Activated CD8-positive, alpha-beta memory T cell treated with anti-CD3 and anti-CD28 coated beads for 48 hours (primary cell): ENCODE results near the gene ODF2L.

Experiments
- DNase-seq, 3 experiments: peaks; one replicate each; pipeline ENCODE4 v3.0.0-alpha.2; 2020; ENCODE audit warnings: low read depth in 2 of 3, low spot score in 2 of 3

The ODF2L gene, protein sequence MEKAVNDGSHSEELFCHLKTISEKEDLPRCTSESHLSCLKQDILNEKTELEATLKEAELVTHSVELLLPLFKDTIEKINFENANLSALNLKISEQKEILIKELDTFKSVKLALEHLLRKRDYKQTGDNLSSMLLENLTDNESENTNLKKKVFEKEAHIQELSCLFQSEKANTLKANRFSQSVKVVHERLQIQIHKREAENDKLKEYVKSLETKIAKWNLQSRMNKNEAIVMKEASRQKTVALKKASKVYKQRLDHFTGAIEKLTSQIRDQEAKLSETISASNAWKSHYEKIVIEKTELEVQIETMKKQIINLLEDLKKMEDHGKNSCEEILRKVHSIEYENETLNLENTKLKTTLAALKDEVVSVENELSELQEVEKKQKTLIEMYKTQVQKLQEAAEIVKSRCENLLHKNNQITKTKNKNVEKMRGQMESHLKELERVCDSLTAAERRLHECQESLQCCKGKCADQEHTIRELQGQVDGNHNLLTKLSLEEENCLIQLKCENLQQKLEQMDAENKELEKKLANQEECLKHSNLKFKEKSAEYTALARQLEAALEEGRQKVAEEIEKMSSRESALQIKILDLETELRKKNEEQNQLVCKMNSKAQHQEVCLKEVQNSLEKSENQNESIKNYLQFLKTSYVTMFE

DNA sequence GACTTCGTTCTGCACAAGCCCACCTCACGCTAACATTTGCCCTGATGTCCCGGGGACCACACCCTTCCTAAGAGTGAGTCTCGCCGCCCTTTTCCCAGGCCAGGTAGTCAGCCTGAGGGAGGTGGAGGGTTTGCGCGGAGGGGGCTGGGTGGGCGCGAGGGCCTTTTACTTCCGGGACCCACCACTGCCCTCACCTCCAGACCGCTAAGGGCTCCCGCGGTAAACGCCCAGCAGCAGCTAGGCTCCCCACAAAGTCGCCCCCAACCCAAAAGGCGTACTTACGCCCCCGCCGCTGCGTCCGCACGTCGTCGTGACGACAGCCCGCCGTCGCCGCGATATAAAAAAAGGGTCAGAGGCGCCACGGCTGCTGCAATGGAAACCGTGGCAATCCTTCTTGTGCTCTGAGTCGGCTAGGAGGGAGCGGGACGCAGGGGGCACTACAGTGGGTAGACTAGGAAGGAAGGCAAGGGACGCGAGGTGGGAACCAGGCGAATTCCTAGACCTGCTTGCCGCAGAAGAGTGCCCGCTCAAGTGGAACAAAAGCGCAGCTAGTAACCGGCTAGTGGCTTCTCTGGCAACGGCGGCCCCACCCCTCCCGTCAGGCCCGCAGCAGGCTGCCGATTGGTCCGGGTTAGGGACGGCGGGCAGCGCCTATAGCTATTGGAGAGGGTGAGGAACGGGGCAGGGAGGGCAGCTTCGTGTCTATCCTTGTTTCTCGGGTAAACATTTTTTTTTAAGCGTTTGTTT lies at the start of gene ODF2L:
TSS of gene ODF2L (minus strand) at position 573 of the 747 bp plus-strand sequence. CDS start 9,296 bp downstream, outside the sequence.
- peak; percentile 58 to 73 (median 72) for DNase-seq

DNA sequence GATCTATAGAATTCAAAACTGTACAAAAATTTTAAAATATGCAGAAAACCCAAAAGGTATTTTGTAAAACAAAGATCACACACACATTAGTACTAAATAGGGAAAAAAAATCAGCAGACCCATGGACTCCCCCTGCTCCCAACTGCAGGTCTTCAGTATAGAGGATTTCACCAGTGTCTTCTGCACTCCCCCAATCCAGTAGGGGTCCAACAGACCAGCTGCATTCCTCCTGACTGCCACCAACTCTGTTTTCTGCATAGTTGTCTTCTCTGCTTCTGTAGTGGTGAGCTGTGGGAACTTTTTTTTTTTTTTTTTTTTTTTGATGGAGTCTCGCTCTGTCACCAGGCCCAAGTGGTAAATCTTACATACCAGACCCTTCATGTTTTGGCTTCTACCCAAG lies 49.8 kb upstream of the ODF2L start:
- DNase-seq, result no peak

DNA sequence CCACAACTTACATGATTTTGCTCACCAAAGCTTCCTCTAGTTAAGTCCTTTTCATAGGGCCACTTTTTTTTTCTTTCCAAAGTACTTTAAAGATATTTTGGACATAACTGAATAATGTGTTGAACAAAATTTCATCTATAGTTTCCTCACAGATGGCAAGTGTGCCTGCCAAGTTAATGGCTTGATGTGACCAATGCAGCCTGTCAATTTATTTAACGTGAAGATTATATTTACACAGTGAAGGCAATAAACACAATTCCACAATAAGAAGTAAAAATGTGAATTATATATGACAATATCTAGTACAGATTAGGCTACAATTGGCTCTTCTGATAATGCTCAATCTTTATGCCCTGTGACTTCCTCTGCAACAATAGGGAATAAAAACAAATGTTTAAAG lies 45.9 kb upstream of the ODF2L start:
- no peak for DNase-seq

DNA sequence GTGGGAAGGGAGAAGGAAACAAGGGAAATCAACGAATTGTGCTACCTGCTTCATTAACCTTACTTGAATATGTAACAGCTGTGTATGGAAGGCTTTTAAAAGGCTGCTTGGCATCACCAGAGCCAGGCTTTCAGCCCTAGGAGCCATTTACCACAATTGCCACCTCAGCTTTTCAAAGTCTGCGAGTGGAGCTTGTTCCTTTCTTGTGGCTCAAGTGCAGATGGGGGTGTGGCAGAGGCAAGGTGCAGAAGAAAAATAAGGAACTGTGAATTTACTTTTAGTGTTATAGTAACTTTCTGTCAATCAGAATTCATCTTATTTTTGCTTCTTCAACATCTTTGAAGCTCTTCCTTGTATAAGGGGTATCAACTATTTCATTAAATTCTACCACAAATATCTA lies 45.5 kb upstream of the ODF2L start:
- no peak for DNase-seq

DNA sequence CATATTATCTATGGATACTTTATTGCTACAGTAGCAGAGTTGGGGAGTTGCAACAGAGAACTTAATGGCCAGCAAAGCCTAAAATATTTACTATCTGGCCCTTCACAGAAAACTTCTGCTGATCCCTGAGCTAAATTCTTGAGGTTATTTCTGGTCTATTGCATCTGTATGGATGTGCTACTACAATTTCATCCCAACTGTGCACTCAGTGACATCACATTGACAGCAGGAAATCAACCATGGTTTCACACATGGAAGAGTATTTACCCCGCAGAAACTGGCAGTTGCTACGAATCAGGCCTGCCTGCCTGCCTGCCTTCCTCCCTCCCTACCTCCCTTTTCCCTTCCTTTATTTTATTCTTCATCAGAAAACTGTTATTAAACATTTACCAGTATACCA lies 39.9 kb upstream of the ODF2L start:
- no peak for DNase-seq

DNA sequence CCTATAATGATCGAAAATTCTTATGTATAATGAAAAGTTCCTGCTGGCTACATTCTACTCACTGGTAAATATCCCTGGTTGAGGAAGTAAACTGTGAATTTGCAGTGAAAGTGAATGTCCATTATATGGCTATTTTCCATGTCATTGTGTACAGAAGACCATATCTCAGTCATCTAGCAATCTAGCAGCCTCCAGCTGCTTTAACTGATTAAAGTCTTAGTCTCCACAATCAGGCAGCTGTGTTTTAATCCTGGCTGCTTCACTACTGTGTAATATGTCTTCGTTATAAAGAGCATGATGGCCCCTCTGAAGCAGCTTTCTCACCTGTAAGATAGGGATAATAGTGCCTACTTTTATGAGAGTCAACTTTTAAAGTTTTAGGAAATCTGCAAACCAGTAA lies 39.2 kb upstream of the ODF2L start:
- DNase-seq, result no peak

DNA sequence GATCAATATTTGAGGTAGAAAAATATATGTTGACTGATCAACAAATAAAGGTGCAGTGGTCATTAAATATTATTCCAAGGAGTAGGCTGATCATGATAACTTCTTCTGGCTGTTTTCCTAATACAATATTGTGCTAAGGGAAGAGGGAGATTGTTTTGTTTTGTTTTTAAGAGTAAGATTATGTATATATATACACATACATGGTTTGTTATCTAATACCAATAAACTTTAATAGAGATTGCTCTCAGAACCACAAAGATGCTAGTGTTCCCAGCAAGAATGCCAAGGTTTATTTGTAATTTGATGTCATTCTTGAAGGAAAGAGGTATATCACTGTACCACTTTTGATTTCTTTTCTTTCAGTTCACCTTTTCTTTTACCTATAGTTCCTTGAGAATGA lies 37.9 kb upstream of the ODF2L start:
- DNase-seq, result no peak

DNA sequence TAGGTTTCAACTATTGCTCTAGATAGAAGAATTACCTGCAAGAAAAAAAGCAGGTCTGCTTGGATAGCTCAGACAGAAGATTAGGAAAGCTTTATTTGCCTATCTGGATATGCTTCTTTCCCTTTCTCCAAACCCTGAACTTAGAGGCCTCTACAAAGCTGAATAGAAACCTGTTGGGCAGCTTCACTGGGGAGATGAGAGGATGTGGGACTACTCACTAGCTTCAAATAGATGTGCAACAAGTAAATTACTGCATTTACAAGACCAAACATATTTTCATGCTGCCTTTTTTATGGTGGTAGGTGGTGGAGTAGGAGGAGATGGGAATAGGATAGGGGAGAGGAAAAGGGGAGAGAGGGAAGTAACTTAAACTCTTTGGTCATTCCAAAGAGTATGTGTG lies 34.3 kb upstream of the ODF2L start:
- no peak for DNase-seq

DNA sequence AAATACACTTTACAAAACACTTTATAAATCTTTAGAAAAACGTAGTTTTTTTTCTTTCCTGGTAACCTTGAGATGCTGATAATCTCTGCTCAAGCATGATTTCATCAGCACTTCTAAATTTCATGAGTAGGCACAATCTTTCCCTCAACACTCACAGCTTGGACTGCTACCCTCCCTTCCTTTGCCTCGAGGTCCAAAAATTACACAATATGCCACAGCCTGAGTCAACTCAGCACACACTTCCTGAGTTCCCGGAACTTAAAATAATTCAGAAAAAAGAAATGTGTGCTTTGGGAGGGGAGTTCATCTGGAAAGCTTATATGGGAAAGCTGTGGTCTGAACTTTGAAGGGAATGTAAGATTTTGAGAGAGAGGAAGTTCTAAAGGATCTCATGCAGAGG lies 33.7 kb upstream of the ODF2L start:
- no peak for DNase-seq

DNA sequence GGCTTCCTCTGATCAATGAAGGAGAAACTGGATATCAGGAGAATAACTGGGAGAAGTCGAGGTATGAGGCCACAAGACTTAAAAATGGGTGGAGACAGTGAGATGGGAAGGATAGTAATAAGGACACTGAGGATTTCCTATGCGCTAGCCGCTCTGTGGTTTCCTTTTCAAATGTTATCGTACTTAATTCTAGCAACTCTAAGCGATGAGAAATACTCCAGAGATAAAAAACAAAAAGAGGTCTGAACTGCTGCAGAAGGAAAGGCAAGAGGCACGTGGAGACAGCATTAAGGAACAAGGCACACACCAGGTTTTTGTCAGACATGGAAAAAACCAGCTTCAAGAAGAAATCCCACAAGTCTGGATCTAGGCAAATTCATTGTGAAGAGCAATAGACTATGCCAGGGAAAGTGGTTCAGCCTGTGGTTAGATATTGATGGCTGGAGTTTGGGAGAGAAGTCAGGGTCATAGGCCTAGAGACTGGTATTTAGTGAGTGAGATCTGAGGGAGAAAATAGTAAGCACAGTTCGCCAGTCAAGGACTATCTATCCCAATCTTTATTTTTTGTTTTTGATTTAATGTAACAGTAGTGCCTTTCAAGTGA lies 33.1 kb upstream of the ODF2L start:
- DNase-seq, result no peak

DNA sequence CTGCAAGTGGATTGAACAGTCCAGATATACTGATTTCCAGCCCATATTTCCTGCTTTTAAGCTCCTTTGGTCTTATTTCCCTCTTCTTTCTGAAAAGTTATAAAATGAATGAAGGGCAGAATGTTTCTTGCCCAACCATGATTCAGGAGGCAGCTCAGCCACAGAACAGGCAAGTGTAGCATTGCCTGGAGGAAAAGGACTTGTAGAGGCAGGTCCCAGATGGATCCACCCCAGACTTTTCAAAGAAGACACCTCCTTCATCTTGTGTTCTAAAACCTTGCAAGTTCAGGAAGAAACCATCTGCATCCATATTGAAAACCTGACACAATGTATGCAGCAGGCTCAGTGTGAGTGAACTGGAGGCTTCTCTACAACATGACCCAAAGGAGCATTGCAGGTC lies 27.8 kb upstream of the ODF2L start, which contains the start of gene CLCA2:
TSS of gene CLCA2 (plus strand) at position 299 of the 400 bp plus-strand sequence. CDS start at position 376, 77 bp downstream.
- DNase-seq, result no peak

DNA sequence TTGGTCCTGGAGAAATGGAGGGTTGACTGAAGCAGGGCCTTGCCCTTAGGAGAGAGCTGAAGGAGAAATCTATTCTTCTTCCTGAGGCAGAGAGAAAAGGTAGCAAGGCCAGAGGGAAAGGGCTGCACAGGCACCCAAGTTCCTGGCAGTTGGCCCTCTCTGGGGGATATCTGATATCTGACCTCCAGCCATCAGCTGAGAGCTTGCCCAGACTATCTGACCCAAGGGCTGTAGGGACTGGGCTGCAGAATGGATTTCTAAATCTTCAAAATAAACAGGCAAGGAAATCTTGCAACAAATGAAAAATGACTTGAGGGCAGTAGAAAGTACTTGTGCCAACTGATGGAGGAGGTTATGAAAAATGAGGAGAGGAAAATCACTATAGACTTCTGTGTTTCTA lies 27.4 kb upstream of the ODF2L start:
- no peak for DNase-seq

DNA sequence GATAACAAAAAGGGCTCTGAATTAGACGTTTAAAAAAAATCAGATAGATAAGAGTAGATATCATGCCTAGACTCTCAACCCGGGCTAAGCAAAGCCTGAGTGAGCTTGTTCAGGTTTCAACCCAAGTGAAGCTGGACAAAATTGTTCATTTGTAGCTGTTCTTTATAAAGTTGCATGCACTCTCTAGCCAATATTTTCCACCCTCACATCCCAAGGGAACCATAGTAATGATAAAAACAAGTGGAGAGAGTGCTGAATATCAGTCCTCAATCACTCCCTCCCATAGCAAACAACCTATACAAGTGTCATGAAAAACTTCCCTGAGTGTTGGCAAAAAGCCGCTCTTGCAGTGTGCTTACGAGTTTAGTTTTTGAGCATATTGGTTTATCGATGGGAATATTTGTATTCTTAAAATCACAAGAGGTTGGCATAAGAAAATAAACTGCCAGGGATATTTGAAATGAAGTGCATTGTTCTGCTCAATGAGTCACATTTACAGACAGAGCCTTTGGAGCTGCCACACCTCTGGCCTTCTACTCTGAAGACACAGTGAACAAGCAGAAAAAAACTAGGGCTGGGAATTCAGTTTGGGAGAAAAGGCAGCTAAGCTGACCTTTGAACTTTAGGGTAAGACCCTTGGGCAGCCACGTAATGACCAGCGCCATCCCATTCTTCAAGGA lies 25.6 kb upstream of the ODF2L start:
- no peak for DNase-seq

DNA sequence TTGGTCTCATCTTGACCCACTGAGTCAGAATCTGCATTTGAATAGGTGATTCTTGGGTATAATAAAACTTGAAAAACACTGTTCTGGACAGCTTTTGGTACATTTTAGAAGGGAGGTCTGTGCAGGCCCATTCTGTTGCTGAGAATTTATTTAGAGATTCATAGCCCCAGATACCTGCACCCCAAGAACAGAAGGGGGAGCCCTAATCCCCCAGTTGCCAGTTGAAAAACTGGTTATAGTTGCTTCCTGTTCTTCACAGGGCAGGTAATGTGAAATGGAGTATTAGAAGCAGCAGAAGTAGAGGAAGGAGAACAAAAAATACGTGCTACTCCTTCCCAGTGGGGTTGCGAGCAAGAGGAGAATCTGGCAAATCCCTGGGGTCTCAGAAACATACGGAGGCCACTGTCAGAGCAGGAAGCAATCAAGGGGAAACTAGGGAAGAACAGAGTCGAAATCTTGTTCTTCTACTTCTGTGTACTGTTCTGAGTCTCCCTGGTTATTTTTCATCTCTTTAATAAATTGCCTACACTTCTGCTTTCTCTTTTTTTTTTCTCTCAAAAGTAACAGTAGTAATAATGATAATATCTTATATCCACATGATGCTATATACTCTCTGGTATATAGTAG lies 23.3 kb upstream of the ODF2L start:
- DNase-seq, result no peak

DNA sequence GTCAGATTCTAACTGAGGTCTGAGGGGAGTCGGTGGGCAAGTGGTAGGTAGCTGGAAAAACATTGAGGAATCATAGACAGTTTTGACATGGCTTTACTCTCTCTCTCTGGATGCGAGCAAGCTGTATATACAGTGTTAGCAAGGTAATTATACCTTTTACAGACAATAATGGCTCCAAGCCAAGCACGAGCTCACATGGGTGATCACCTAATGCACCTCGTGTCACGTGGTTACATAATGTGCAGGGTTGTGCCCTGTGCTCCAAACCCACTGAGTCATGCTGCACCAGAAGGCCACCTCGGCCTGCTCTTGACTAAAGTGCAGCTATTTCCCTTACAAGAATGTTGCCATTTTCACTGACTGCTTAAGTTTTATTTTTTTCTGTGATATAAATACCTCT lies 20.2 kb upstream of the ODF2L start:
- DNase-seq, result no peak

DNA sequence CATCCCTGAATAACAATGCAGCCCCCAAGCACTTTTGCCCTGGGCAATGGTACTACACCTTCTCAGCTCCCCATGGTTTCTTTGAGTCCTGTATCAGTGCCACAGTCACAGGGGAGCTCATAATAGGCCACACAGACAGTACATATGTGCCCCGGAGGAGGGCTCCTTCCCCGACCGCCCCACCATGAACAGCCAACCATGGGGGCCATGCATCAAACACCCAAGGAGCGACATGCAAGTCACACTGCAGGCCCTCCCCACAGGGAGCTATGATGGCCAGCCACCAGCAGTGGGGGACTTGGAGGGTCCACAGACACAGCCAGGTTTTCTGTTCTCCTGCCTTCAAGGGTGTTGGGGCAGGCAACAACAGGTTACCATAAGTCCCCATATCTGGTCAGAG lies 14.8 kb upstream of the ODF2L start:
- DNase-seq, result no peak

DNA sequence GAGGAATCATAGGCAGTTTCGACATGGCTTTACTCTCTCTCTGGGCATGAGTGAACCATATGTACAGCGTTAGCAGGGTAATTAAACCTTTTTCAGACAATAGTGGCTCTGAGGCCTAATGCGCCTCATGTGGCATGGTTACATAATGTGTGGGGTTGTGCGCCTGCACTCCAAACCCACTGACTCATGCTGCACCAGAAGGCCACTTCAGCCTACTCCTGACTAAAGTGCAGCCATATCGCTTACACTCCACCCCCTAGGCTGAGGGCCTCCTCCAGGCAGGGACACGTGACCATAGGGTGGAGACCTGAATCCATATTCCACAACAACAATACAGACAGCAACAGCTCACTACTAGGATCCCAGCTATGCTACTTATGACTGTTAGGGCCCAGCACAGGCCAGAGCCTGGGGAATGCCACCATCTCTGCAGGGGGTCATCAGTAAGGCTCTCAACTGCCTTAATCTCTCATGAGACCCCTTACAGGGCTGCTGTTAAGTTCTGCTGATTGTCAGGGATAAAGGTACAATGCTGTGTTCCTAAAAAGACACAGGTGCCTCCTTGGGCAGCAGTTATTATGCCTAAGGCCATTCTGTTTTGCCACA lies 13.4 kb upstream of the ODF2L start:
- no peak for DNase-seq

DNA sequence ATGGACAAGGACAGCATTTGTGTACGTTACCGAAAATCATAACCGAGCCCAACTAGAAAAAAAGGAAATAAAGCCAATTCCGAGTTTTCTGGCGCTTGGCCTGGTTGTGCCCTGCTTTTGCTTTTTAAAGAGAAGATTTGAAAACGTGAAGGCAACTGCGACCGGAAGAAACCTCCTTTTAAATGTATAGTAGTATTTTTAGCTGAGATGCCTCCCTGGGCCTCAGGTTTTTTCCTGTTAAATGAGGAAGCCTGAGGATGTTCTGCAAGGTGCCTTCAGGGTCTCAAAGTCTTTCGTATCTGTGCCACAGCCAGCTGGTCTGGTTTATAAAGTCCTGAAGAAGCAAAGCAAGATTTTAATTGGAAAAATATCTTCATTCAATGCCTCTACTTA lies 371 bp upstream of the ODF2L start:
- no peak for DNase-seq

DNA sequence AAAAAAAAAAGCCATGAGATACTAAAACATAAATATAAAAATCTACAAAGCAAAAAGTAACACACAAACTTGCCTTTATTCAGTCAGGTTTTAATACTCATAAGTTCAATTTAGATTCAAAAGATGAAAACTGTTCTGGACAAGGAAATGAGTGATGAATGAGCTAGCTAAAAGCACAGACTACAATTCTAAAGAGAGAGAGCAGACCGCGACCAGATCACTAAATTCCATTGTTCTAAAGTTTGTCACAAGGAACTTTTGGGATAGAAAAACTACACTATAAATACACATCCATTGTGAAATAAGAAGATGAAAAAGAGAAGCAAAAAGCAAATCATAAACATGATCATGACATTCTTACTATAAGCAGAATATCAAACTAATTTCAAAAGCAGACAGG lies 1.7 kb downstream of the ODF2L start:
- no peak for DNase-seq

DNA sequence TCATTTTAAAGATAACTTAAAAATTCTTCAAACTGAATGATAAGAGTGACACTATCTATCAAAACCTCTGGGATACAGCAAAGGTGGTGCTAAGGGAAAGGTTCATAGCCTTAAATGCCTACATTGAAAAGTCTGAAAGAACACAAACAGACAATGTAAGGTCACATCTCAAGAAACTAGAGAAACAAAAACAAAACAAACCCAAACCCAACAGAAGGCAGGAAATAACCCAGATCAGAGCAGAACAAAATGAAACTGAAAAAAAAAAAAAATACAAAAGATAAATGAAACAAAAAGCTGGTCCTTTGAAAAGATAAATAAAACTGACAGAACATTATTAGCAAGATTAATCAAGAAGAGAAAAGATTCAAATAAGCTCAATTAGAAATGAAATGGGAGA lies 6.8 kb downstream of the ODF2L start:
- DNase-seq, result no peak
